GM19395 (cell line): ENCODE results near the gene FANCC.

ENCODE experiments used
- ATAC-seq: cut with Tn5 transposase; IDR thresholded peaks from one replicate; pipeline ENCODE4 v1.9.1; 2021; ENCODE audit warnings: mild to moderate bottlenecking, moderate library complexity; ENCODE audit not compliant: unreplicated experiment

FANCC gene

DNA sequence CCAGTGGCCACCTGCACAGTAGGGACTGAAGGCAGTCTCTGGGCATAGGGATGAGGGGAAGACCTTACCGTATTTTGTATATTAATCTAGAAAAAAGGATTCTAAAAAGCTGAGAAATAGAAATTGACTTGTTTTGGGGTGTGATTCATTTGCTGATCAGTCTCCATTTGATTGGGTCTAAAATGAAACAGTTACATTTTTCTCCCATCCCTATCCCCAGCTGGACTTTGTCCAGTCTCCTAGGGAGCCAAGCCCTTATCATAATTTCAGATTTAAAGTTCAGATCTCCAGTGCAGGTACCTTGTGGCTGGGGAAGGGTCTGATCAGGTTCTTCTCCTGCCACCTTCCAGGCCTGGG lies 240.8 kb downstream of the FANCC start:
- ATAC-seq, result no peak

DNA sequence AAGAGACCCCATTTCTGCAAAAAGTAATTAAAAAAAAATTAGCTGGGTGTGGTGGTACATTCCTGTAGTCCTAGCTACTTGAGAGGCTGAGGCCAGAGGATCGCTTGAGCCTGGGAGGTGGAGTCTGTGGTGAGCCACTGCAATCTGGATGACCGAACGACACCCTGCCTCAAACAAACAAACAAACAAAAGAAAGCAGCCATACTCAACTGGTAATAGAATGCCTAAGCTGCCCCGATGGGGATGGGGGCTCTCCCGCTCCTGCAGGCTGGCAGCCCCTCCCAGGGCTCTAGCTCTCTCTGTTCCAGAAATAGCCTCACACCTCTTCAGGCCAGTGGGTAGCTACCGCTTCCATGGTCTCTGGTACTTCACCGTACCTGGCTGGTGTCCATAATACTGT lies 241.8 kb downstream of the FANCC start:
- no peak for ATAC-seq

DNA sequence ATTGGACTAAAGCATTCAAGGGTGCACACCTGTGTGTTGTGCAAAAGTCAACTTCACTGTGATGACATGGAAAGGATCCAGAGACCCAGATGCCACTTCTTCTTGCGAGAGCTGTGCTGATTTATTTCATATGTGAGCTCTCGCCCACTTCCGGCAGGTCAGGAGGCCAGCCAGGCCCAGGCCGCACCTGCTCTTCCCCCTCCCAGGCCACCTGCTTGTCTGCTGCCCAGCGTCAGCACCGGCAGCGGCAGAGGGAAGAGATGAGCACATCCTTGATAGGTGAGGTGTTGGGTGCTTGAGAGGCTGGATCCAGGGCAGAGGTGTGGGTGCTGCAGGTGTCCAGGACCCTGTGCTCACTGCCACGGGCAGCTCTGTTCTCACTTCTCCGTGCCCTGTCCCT lies 242.9 kb downstream of the FANCC start:
- no peak for ATAC-seq

DNA sequence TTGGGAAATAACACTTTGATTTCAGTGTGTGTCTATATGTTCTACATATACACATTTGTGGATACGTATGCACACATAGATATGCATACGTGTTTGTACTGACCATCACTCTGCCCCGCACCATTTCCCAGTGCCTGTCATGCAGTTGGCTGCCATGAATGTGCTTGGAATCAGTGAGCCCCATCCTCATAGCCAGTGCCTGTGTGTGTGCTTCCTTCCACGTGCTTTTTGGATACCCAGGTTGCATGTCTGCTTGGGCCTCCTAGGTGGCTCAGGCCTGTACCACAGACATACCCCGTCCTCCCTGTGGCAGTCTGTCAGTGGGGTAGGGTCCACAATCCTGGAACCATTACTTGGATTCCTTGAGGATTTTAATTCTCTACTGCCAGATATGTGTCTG lies 243.6 kb downstream of the FANCC start:
- no peak for ATAC-seq

DNA sequence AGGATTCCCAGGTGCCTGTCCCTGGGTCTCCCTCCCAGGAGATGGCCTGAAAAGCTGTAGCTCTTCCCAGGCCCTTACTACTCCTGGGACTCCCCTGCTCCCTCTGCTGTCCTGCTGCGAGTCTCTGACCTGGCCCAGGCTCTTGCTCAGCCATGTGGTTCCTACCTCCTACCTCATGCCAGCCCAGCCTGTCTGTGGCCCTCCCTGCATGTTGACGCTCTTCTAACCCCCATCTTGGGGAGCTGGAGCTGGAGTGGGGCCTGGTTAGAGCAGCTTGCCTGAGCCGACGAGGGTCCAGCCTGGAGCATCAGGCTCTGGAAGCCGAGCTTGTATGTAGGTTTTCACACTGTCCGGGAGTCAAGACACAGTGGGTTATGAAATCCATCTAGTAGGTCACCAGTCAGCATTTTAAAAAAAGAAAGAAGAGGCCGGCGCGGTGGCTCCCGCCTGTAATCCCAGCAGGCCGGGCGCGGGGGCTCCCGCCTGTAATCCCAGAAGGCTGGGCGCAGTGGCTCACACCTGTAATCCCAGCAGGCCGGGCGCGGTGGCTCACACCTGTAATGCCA lies 244.4 kb downstream of the FANCC start:
- no peak for ATAC-seq

DNA sequence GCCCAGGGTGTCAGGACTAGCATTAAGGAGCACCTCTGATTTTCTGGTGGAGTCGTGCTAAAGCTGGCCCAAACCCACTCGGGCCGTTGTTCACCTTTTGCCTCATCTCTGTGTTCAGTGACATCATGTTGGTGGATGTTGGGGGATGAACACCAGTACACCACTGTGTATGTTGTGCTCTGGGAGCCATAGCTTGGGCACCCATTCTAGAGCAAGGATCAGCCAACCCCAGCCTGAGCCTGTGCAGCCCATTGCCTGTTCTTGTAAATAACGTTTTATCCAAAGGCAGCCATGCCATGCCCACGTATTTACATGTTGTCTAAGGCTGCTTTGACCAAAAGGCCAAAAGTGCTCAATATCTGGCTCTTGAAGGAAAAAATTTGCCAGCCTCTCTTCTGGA lies 245.6 kb downstream of the FANCC start:
- ATAC-seq, result no peak

DNA sequence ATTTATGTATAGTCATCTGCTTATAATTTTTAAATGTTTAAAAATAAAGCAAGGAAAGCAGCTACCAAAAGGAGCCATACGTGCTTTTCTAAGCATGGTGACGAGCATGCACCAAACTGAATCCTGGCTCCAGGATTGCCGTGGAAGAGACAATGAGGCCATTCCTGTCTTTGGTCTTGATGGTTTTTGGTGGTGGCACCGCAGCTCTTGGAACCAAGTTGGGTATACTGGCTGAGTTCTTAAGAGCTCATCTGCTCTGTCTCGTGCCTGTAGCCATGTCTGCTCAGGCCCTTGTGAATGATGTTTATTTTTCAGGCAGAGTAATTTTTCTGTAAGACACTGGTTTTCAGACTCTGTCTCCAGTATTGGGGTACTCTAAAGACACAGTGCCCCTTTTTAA lies 246.1 kb downstream of the FANCC start:
- no peak for ATAC-seq

DNA sequence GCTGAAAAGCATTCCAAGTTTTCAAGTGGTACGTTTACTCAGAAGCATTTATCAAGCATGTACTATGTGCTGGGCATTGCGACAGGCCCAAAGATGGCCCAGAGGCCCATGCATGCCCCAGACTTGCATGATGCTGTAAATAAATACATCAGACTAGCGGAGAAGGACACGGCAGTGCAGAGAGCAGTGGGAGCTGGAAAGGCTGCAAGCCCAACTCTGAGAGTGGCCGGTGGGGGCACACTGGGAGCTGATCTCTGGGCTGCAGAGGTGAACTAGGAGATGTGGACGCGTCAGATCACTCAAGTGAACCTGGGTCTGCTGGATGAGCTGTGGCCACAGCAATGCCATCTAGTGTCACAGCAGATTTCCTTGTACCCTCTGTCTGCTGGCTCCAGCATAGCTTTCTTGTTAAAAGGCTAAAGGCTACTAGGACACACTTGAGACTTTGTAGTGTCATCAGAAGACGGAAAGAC lies 246.9 kb downstream of the FANCC start:
- no peak for ATAC-seq

DNA sequence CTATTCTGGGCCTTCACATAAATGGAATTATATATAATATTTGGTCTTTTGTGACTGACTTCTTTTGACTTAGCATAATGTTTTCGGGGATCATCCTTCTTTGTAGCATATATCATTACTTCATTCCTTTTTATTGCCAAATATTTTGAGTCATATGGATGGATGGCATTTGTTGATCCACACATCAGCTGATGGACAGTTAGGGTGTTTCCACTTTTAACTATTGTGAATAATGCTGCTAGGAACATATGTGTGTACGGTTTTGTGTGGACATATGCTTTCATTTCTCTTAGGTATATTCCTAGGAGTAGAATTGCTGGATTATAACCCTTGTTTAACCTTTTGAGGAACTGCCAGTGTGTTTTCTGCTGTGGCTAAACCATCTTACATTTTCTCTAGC lies 249.6 kb downstream of the FANCC start:
- ATAC-seq, result no peak

DNA sequence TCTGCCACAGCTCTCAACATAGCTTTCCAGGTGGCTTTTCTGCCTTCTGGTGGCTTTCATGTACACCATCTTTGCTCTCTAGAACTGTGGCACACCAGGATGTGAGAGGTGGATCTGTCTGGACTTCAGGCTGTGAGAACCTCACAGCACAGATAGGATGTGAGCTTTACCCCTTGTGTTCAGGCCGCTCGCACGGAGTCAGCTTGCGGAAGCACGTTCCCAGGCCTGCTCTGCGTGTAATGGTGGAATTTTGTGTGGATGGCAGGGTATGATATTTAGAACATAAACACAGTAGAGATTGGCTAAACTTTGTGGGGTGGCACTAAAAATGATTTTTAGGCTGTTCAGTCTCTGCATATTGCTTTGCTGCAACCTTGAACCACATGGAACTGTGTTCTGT lies 250.5 kb downstream of the FANCC start:
- no peak for ATAC-seq

DNA sequence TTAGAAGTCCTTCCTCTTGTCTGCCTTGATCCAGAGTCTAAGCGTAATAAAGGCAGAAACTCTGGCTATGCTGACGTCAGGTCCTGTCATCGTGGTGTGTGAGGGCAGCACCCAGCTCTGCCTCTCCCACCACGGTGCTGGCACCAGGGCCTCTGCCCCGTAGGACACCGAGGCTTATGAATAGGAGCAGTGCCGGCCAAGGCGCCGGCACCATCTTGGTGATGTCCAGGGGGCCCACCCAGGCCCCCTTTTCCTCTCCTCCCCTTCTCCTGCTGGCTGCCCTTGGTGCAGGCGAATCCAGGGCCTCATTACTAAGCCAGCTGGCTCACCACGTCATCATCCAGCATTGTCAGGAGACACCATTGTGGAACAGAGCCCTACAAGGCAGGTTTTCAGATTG lies 252.3 kb downstream of the FANCC start:
- ATAC-seq, result no peak

DNA sequence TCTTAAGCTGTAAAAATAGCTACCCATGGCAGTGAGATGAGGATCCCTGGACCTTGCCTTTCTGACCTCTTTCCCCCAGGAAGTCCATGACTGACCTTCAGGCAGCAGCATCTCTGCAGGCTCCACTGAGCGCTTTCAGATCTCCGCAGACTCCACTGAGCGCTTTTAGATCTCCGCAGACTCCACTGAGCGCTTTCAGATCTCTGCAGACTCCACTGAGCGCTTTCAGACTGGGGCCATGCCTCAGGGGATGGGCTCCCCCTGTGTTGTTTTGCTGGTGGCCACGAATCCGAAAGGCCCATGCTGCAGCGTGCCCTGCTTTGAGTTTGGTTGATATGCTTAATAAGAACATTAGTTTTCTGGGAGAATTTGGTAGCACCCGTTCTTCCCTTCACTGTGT lies 254.2 kb downstream of the FANCC start:
- ATAC-seq, result no peak

DNA sequence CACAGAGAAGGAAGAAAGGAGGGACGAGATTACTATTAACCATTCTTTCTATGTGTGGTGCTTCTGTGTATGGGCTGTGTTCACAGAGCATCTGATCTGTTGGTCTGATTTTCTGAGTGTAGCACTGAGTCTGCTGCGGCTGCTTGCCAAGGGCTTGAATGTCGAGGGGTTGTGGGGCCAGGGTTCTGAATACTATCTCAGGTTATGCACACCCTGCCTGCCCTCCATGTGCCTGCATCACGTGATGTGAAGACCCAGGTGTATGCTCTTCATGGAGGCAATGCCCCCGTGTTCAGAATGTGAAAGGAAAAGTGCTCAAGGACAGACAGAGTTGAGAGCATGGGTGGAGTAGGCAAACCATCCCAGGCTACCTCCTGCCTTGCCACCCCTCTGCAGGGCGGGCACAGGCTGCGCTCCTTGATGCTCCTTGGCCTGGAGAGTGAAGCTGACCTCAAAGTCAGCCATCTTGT lies 254.9 kb downstream of the FANCC start:
- no peak for ATAC-seq

DNA sequence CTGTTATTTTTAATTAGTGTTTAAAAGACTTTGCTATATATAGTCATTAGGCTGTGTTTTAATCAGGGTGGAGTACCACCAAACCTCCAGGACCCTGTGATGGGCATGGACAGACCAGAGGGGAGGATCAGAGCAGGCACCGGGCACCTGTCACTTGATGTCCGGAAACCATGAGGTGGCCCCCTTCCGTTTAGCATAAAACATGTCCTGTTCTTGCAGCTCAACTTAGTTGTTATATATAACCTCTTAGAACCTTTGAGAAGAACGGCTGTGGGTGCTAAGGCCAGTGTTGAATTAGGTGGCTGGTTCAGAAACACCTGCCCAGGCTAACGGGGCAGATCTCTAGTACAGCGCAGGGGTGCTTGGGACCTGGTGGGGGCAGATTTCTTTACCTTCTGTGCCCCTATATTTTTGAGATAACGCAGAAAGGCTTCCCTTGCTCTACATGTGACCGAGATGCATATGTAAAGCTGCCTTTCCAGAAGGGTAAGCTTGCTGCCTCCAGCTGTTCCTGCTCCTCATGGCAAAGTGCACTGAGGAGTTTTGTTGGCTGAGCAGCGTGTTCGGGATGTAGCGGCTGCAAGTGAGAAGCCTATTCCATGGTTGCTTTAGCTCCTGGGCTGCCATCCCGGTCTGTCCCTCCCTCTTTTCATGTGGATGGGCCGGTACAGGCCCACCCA lies 255.5 kb downstream of the FANCC start:
- ATAC-seq, result no peak

DNA sequence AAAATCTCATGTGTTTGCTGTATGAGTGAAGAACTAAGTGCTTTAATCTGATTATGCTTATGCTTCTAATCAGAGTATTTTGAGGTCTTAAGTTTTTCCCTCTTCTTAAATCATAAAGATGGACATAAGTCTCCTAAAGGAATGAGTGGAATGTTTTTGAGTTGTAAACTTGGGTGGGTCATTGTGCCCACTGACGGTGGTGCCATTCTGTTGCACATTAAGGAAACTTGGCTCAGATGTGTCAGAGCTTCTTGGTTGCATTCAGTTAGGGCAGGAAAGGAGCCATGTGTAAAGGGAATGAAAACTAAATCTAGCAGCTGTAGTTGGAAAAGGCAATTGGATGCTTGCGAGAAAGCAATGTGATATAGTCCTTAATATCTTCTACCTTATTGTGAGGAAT lies 256.6 kb downstream of the FANCC start:
- ATAC-seq, result no peak

DNA sequence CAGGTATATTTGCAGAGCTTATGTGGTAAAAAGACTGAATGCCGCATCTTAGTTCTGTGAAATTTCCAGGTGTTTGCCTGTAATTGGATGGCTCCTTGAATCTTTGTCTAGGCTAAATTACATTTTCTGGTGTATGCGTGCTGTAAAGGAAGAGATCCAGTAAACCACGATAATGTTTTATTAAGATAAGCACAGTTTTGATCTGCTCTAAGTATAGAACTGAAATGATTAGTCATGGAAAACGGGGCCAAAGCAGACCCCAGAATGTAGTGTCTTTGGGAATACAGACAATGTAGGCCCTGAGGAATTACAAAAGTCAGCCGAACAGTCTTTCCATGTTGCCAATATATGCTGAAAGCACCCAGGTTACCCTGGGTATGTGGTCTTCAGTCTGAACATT lies 257.3 kb downstream of the FANCC start:
- no peak for ATAC-seq

DNA sequence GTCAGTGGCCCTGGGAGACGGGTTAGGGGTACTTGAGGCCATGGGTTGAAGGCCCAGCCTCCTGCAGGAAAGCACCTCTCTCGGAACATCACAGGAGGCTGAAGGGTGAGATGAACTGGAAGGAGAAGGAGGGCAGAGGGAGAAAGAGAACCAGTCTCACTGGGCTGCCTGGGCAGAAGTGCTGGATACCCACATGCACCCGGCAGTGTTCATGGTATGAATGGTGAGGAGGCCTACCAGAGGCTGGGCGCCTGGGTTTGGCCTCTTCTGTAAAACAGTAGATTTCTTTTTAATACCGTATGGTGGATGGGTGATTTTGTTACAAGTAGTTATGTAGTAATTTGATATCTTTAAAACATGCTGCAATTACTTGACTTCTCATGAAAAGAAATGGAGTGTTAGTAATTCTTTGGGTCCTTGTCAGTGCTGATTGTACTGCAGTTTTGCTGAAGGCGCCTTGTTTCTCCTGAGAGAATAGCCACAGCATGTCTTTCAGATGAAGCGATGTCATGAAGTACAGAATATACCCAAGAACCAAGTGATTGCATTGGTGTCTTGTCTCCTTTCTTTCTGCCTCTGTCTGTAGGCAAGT lies 258.6 kb downstream of the FANCC start:
- no peak for ATAC-seq

DNA sequence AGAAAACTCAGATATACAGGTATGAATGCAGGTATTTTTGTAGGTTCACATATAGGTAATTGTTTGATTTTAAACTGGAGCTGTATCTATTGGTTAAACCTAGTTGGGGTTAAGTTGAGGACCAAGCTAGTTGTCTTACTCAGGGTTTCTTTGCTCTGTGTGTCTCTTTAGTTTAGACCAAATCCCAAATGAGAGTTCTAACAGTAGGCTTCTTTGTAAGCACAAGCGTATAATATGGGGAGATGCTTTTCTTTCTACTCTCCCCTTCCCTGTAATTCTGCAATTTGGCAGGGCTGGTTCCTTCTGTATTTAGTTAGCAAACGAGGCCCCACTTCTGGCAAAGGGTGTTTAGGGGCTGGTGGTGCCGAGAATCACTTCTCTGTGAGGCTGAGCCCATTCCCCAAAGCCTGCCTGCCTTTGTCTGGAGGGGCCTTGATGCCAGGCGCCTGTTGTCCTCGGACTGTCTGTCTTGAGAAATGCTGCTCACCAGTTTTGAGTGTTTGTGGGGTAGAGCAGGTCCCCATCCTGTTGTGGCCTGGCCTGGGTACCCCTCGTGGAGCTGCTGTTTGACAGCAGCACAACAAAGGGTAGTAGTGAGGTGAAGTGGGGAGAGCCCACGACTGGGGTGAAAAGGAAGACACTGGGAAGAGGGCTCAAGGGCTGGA lies 259.3 kb downstream of the FANCC start:
- ATAC-seq, result no peak

DNA sequence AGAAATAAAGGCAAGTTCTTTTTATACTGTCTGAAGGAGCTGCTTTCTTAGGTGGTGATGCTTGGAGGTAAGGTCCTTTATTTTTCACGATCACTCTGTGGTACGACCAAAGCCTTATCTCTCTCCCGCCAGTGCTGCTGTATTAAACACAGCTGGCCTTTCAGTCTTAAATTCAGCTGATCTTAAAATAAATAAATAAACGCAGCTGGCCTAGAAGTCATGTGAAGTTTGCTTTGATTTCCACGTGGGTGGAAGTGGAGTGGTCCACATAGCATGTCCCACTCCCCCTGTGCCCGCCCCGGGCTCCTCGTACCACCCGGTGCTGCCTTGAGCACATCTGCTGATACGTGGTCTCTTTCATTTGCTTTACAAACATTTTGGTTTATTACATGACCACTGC lies 260.4 kb downstream of the FANCC start:
- ATAC-seq, result no peak

DNA sequence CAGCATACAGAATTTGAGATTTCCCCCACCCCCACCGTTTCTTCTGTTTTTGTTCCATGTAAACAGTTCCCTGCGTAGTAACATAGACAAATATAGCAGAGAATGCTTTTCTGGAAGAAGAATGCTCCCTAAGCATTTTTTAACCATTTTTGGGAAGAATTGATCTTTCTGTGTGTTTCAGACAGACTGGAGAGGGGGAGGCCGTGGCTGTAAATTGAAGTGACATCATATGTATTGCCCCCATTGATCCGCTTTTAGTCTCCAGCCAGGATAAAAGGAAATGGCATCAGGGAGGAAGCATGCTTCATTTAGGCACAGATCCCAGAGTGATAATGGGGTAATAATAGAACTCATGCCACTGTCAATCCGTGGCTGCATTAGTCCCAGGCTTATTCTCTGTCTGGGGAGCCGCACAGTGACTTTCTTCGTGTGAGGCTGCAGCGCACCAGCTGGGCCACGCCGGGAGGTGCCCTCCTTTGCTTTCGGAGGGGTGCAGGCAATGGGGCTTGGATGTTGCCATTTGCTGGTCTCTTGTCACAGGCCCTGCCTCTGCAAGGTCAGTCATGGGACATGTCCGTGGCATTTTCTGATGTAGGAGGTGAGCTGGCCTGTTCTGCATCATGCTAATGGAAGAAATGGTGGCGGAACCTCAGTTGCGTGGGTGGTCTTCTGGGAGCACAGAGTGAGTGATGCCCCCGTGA lies 261.5 kb downstream of the FANCC start:
- ATAC-seq, result no peak

DNA sequence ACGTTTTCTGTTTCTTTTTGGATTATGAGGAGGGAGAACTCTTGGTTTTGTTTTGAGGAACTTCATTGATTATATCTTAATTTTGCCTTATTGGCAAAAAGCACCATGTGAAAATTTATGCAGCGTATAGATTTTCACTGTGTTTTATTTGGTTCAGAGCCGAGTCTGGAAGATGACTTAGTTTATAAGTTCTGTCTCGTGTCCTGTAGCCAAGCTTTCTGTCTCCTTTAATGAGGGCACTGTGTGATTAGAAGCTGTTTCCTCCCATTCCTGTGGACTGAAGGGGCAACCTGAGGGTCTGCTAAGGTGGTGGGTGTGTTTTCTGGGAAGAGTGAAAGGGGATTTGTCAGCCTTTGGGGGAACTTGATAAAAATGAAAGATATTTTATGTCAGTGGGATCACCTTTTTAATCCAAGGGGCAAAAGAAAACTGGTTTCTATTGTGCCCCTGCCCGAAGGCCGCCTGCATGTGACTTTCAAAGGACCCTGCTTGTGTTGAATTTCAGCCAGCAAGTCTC lies 262.1 kb downstream of the FANCC start:
- ATAC-seq, result no peak
